ENCODE measurements around the gene DDX24. TPM values are rescaled to one million over a fixed set of nuclear protein-coding genes. Genes with fewer than 3 reads are reported as not detected.

DDX24 gene
- total RNA-seq, 2 donors from 2014 or later = 131 to 137 TPM

- peak; percentile 96 for DNase-seq
- Mint-ChIP-seq H3K4me3 (peak within 1 kb of the TSS; percentile 64), H3K27ac (peak within 1 kb of the TSS; percentile 44), H3K36me3 (ENCODE audit: low read depth) (no peaks in the 10 kb centered on the region), H3K4me1 (peaks cover 5% of the 10 kb centered on the region), H3K9me3 (no peaks in the 10 kb centered on the region), H3K27me3 (ENCODE audit: insufficient read depth) (peaks cover 6% of the 10 kb centered on the region)
- Histone ChIP-seq H3K4me3 (ENCODE audit: low read length) (peak within 1 kb of the TSS; percentile 88), H3K27me3 (ENCODE audit: control insufficient read depth, insufficient read depth, low read length, poor library complexity, severe bottlenecking) (no peaks in the 10 kb centered on the region), H3K9me3 (ENCODE audit: control insufficient read depth, low read length) (no peaks in the 10 kb centered on the region), H3K4me1 (ENCODE audit: control insufficient read depth, insufficient read depth, low read length) (no peaks in the 10 kb centered on the region), H3K36me3 (ENCODE audit: control insufficient read depth, insufficient read depth, low read length) (no peaks in the 10 kb centered on the region), H3K27ac (ENCODE audit: low read depth, low read length) (peak within 1 kb of the TSS; percentile 57), H3K9ac (ENCODE audit: extremely low read depth, low read length, poor library complexity, severe bottlenecking) (peak within 1 kb of the TSS; percentile 34)
- peak; percentile 65 for TF ChIP-seq CTCF (conservative IDR thresholded peaks at IDR 0.05)
- WGBS, 2 experiments (ENCODE audit: insufficient coverage in 1 of 2, insufficient read length in 1 of 2) = 0 to 3% methylated on average over 3 to 27 of the region's 27 CpGs
Observed at GRCh38 chr14:94129111-94129757, 48.2 kb upstream of the DDX24 start, which contains the start of gene IFI27L2. Gene IFI27L2, minus strand, starts transcription at chr14:94129604. Its CDS starts 40 bp downstream, at chr14:94129564.

- no peaks in the 10 kb centered on the region for H3K27me3 ChIP-seq (ENCODE audit: control insufficient read depth, insufficient read depth, low read length, poor library complexity, severe bottlenecking)
- H3K27ac ChIP-seq (ENCODE audit: low read depth, low read length) = no peak overlapping the region
- no peaks in the 10 kb centered on the region for H3K9me3 ChIP-seq (ENCODE audit: control insufficient read depth, low read length)
- peak; percentile 20 for DNase-seq
- no peak for TF ChIP-seq CTCF (conservative IDR thresholded peaks at IDR 0.05)
- no peak overlapping the region for H3K9ac ChIP-seq (ENCODE audit: extremely low read depth, low read length, poor library complexity, severe bottlenecking)
- H3K4me1 ChIP-seq (ENCODE audit: control insufficient read depth, insufficient read depth, low read length) = no peaks in the 10 kb centered on the region
- no peaks in the 10 kb centered on the region for H3K36me3 ChIP-seq (ENCODE audit: control insufficient read depth, insufficient read depth, low read length)
- WGBS, 2 experiments (ENCODE audit: insufficient coverage in 1 of 2, insufficient read length in 1 of 2) = 81 to 90% methylated on average over 13 to 14 of the region's 14 CpGs
- peak overlapping the region; percentile 88 for H3K4me3 ChIP-seq (ENCODE audit: low read length)
- no peak overlapping the region for H3K27ac Mint-ChIP-seq
- H3K27me3 Mint-ChIP-seq (ENCODE audit: insufficient read depth) = peaks cover 6% of the 10 kb centered on the region
- no peaks in the 10 kb centered on the region for H3K9me3 Mint-ChIP-seq
- H3K36me3 Mint-ChIP-seq (ENCODE audit: low read depth) = no peaks in the 10 kb centered on the region
- H3K4me1 Mint-ChIP-seq = peaks cover 5% of the 10 kb centered on the region
- peak overlapping the region; percentile 64 for H3K4me3 Mint-ChIP-seq
Observed at GRCh38 chr14:94128216-94128839, 47.3 kb upstream of the DDX24 start.

GRCh38 chr14:94127330-94127729 lies 46.3 kb upstream of the DDX24 start:
- Histone ChIP-seq H3K9ac (ENCODE audit: extremely low read depth, low read length, poor library complexity, severe bottlenecking) (no peak overlapping the region), H3K4me3 (ENCODE audit: low read length) (no peak overlapping the region), H3K27me3 (ENCODE audit: control insufficient read depth, insufficient read depth, low read length, poor library complexity, severe bottlenecking) (no peaks in the 10 kb centered on the region), H3K36me3 (ENCODE audit: control insufficient read depth, insufficient read depth, low read length) (no peaks in the 10 kb centered on the region), H3K4me1 (ENCODE audit: control insufficient read depth, insufficient read depth, low read length) (no peaks in the 10 kb centered on the region), H3K27ac (ENCODE audit: low read depth, low read length) (no peak overlapping the region), H3K9me3 (ENCODE audit: control insufficient read depth, low read length) (no peaks in the 10 kb centered on the region)
- TF ChIP-seq CTCF (conservative IDR thresholded peaks at IDR 0.05) = no peak
- no peak overlapping the region for H3K4me3 Mint-ChIP-seq
- DNase-seq = peak; percentile 30
- H3K27ac Mint-ChIP-seq = no peak overlapping the region
- 90 to 95% methylated on average over 3 to 6 of the region's 6 CpGs for WGBS, 2 experiments (ENCODE audit: insufficient coverage in 1 of 2, insufficient read length in 1 of 2)
- no peaks in the 10 kb centered on the region for H3K36me3 Mint-ChIP-seq (ENCODE audit: low read depth)
- no peaks in the 10 kb centered on the region for H3K9me3 Mint-ChIP-seq
- peaks cover 9% of the 10 kb centered on the region for H3K27me3 Mint-ChIP-seq (ENCODE audit: insufficient read depth)
- H3K4me1 Mint-ChIP-seq = peaks cover 5% of the 10 kb centered on the region

All from endodermal cell (in vitro differentiated cells).